Pancreas (tissue), 10 donors: ENCODE data around the gene PHACTR3. TPM values are rescaled to one million over a fixed set of nuclear protein-coding genes. Genes with fewer than 3 reads are reported as not detected.

Source experiments
- ATAC-seq, 4 donors: fragments of 200-7000 bp; cut with Tn5 transposase; one replicate each; pipeline versions ENCODE4 v1.8.0 to v1.9.1; 2020; ENCODE audit warnings: mild to moderate bottlenecking in 4 of 4, moderate library complexity in 4 of 4
- DNase-seq, 6 donors: peaks; one replicate each; pipeline ENCODE4 v3.0.0-alpha.2; 2020
- FAIRE-seq: peaks from 2 replicates; lab custom pipeline; 2012; peaks lifted over from hg19 to GRCh38; lab: Jason Lieb, UNC
- H3K27ac ChIP-seq, 4 donors: fragments of 200-600 bp; sonication (generic); 1 replicate in 3 of 4; 2 replicates in 1 of 4; pipeline versions ENCODE4 v1.5.0 to v1.8.0; 2020
- H3K27me3 ChIP-seq, 4 donors: fragments of 200-600 bp; one replicate each; pipeline ENCODE4 v1.8.0; 2021
- H3K36me3 ChIP-seq, 3 donors: fragments of 200-600 bp; sonication (generic) in 1 of 3; one replicate each; pipeline versions ENCODE4 v1.5.0 to v1.8.0; 2020 to 2021
- H3K4me1 ChIP-seq, 3 donors: fragments of 200-600 bp; one replicate each; pipeline ENCODE4 v1.8.0; 2021
- H3K4me3 ChIP-seq, 4 donors: fragments of 200-600 bp; sonication (generic) in 2 of 4; one replicate each; pipeline versions ENCODE4 v1.5.0 to v1.8.0; 2020 to 2021
- H3K9me3 ChIP-seq, 4 donors: fragments of 200-600 bp; one replicate each; pipeline ENCODE4 v1.8.0; 2021
- WGBS, 2 donors: extraction: QIAGEN DNeasy Blood & Tissue Kit; methylation state at CpG; one replicate each; pipeline ENCODE4 v1.1.7; 2013; 5-methylcytosine and 5-hydroxymethylcytosine counted together
- intact Hi-C, 3 donors: fragments of 100-400 bp; cut with DNase I; formaldehyde crosslinking; loops; one replicate each; pipeline versions ENCODE4 v1.11.1 to v1.14.2; 2022
- polyA plus RNA-seq, 2 donors: library from polyadenylated mRNA; stranded (reverse); fragments of 200-250 nt; gene quantifications; one replicate each; pipeline ENCODE4 v1.2.3, GENCODE V29; 2013
- total RNA-seq, 6 donors: library from RNA; stranded (reverse); fragmentation: NEBNext Ultra II Directional in 4 of 6; extraction: Animal tissue kit (Norgen Biotek cat#: 25700) in 4 of 6; gene quantifications; one replicate each; pipeline versions ENCODE4 v1.2.1 to v1.2.4, GENCODE V29; 2021 to 2023
- TF ChIP-seq, protein P1 (sequence below), 4 donors: fragments of 200-600 bp; sonication (generic) in 3 of 4; IDR thresholded peaks; one replicate each; pipeline versions ENCODE4 v1.5.0 to v1.8.0; 2021; ENCODE audit warnings: antibody characterized with exemption in 4 of 4
- donor health status: healthy with polysubstance abuse.
- donor health status: DM: no; HTN: no; CAD: no; lungs with moderate emphysema.
- donor health status: DM: no; HTN: no; CAD: no.
- donor health status: control.
- donor health status: control.
- donor health status: Bipolar disorder and iron deficiency.
- donor health status: DM: yes; HTN: yes; CAD: no.
- donor health status: DM: no; HTN: no; CAD: no.
- donor health status: DM: no; HTN: no; CAD: no.
- donor health status: DM: yes; HTN: yes; CAD: no.

The PHACTR3 gene
- total and polyA plus RNA-seq, 8 donors = 0.14 to 1.5 (median 0.35) TPM; not detected in 3

DNA sequence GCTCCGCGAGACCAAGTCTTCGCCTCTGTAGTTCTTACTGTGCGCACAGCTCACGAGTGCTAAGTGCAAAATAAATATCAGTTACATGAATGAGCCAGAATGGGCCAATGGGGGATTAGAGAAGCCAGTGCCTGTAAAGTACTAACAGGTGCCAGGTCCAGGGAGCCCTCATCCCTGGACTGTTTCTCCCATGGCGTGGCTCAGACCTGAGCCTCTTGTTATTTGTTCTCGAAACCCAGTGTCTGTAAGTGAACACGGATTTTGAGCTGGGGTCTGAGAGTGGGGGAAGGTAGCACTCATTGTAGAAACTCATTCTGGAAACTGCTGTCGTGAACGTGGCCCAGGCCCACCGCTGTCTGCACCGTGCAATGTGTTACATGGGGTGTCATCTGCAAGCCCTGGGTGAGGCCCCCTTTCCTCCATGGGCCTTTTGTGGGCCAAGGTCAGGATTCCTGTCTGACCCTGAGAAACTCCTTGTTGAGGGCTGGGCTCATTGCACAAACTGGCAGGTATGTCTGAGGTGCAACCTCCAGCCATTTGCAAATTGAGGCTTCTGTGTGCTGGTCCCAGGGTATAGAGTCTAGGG lies 174.4 kb downstream of the PHACTR3 start:
- intact Hi-C loops = no loop called here
- Histone ChIP-seq H3K36me3 (no peaks in the 10 kb centered on the region), H3K4me3 (no peak overlapping the region), H3K4me1 (no peaks in the 10 kb centered on the region), H3K9me3 (no peaks in the 10 kb centered on the region), H3K27me3 (no peaks in the 10 kb centered on the region), H3K27ac (no peak overlapping the region)
- DNase-seq = no peak
- WGBS, 2 donors = 69 to 77% methylated on average over 12 of the region's 12 CpGs
- TF ChIP-seq, protein P1, sequence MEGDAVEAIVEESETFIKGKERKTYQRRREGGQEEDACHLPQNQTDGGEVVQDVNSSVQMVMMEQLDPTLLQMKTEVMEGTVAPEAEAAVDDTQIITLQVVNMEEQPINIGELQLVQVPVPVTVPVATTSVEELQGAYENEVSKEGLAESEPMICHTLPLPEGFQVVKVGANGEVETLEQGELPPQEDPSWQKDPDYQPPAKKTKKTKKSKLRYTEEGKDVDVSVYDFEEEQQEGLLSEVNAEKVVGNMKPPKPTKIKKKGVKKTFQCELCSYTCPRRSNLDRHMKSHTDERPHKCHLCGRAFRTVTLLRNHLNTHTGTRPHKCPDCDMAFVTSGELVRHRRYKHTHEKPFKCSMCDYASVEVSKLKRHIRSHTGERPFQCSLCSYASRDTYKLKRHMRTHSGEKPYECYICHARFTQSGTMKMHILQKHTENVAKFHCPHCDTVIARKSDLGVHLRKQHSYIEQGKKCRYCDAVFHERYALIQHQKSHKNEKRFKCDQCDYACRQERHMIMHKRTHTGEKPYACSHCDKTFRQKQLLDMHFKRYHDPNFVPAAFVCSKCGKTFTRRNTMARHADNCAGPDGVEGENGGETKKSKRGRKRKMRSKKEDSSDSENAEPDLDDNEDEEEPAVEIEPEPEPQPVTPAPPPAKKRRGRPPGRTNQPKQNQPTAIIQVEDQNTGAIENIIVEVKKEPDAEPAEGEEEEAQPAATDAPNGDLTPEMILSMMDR (IDR thresholded peaks at IDR 0.05) = no peak
- FAIRE-seq = no peak
- ATAC-seq = no peak

DNA sequence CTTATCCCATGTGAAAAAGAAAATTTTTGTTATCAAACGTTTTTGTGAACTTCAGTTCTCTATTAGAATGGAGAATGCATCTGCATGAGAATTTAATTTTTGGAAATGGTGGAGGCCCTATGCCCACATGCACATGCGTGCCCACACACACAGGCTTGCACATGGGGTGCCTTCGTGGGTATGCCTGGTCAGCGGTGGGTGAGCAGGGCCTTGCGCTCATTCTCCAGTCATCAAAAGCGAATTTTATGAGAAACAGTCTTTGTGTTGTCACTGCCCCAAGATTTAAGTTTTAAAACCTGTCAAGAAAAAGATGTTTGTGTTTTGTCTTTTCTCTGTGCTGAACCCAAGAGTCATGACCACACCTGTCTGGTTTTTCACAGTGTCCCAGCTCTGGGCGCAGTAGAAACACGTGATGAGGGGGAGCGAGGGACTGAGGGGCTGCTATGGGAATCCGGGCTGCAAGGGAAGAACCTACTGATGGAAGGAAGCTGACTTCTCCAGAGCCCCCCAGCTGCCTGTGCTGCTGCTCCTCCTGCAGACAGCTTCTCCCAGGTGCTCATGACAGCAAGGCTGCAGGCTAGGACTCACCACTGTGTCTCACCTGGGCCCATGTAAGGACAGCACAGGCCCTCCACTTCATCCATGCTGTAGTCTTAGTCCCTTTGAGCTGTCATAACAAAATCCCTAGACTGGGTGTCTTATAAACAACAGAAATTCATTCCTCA lies 175.5 kb downstream of the PHACTR3 start:
- FAIRE-seq (no peak), ATAC-seq (no peak)

GRCh38 chr20:59780494-59781185 lies 176.3 kb downstream of the PHACTR3 start:
- no peak for DNase-seq
- no peak overlapping the region for H3K4me3 ChIP-seq
- WGBS, 2 donors = 78 to 90% methylated on average over 12 of the region's 12 CpGs
- no peaks in the 10 kb centered on the region for H3K27me3 ChIP-seq
- intact Hi-C loops = no loop called here
- H3K9me3 ChIP-seq = no peaks in the 10 kb centered on the region
- no peaks in the 10 kb centered on the region for H3K36me3 ChIP-seq
- no peak overlapping the region for H3K27ac ChIP-seq
- no peak for ATAC-seq
- H3K4me1 ChIP-seq = no peaks in the 10 kb centered on the region
- no peak for FAIRE-seq
- TF ChIP-seq, protein P1 (IDR thresholded peaks at IDR 0.05) = no peak

More for the DNA sequence above, 175.5 kb downstream of the PHACTR3 start:
- Histone ChIP-seq H3K9me3 (no peaks in the 10 kb centered on the region), H3K4me1 (no peaks in the 10 kb centered on the region), H3K27ac (no peak overlapping the region), H3K36me3 (no peaks in the 10 kb centered on the region), H3K27me3 (no peaks in the 10 kb centered on the region), H3K4me3 (no peak overlapping the region)
- TF ChIP-seq, protein P1 (IDR thresholded peaks at IDR 0.05) = no peak
- intact Hi-C loops = no loop called here
- DNase-seq = no peak
- WGBS, 2 donors = 57 to 64% methylated on average over 10 of the region's 10 CpGs

DNA sequence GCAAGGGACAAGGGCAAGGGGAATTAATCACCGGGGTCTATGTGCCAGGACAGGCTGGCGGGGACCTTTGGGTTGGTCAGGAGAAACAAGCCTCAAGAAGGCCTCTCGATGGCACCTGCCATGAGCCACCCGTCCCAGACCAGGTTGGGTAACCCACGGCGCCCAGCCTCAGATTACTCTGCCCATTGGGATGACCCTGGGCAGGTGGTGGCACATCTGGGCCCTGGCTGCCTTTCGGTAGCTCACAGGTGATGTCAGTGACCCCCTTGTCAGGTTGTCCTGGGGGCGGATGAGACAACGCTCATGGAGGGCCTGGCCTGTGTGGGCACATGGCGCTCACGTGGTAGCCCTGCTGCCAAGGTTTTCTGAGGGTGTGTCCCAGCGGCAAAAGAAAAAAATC lies 176.9 kb downstream of the PHACTR3 start:
- Histone ChIP-seq H3K36me3 (no peaks in the 10 kb centered on the region), H3K4me1 (no peaks in the 10 kb centered on the region), H3K27me3 (no peaks in the 10 kb centered on the region), H3K4me3 (no peak overlapping the region), H3K9me3 (no peaks in the 10 kb centered on the region), H3K27ac (no peak overlapping the region)
- intact Hi-C loops = no loop called here
- DNase-seq (no peak), FAIRE-seq (no peak), ATAC-seq (no peak)
- 84% methylated on average over 12 of the region's 12 CpGs for WGBS, 2 donors
- TF ChIP-seq, protein P1 (IDR thresholded peaks at IDR 0.05) = no peak
